Nephron (organoid): ENCODE measurements around the gene ASH1L.
A peak's percentile ranks its signal among the peaks of the same experiment; 100 is the strongest.
"Not testable (repeated sequence)": the region's sequence is repeated elsewhere in the genome, so short reads cannot be mapped to it uniquely, and the experiment has no call there.

Experiments used
- H3K27ac Mint-ChIP-seq, 3 experiments: 2 replicates each; pipeline ENCODE4 v1.8.0; 2020; ENCODE audit warnings: mixed read lengths in 3 of 3, mild to moderate bottlenecking in 2 of 3, moderate library complexity in 1 of 3
- H3K27me3 Mint-ChIP-seq: 2 replicates; pipeline ENCODE4 v1.8.0; 2021; ENCODE audit warnings: low read depth, mild to moderate bottlenecking, moderate library complexity, mixed read lengths
- H3K36me3 Mint-ChIP-seq: 2 replicates; pipeline ENCODE4 v1.8.0; 2020; ENCODE audit warnings: low read depth, mixed read lengths
- H3K4me1 Mint-ChIP-seq: 2 replicates; pipeline ENCODE4 v1.8.0; 2020; ENCODE audit warnings: mixed read lengths
- H3K4me3 Mint-ChIP-seq, 3 experiments: 2 replicates each; pipeline ENCODE4 v1.8.0; 2020; ENCODE audit warnings: mild to moderate bottlenecking in 3 of 3, mixed read lengths in 3 of 3, moderate library complexity in 2 of 3
- H3K9me3 Mint-ChIP-seq: 2 replicates; pipeline ENCODE4 v1.8.0; 2020; ENCODE audit warnings: mixed read lengths
- CTCF ChIP-seq, 3 experiments: fragments of 200-600 bp; sonication (generic); IDR thresholded peaks; one replicate each; pipeline ENCODE4 v1.5.0; 2021; ENCODE audit warnings: antibody characterized with exemption in 3 of 3; ENCODE audit not compliant: unreplicated experiment in 3 of 3

The ASH1L gene

GRCh38 chr1:155562581-155563376 is at the start of gene ASH1L:
TSS of gene ASH1L (minus strand) at chr1:155562803. CDS start at chr1:155521519, 41,284 bp downstream.
- TF ChIP-seq CTCF (IDR thresholded peaks at IDR 0.05; ENCODE audit: unreplicated experiment in 3 of 3) = no peak
- Mint-ChIP-seq H3K36me3 (peaks cover 2% of the 10 kb centered on the region), H3K27me3 (no peaks in the 10 kb centered on the region), H3K9me3 (no peaks in the 10 kb centered on the region), H3K4me3 (peak within 1 kb of the TSS; percentile 98 to 100 (median 100)), H3K4me1 (peaks cover 28% of the 10 kb centered on the region), H3K27ac (peak within 1 kb of the TSS; percentile 95 to 99 (median 98))

- H3K36me3 Mint-ChIP-seq = peaks cover 13% of the 10 kb centered on the region
- H3K4me3 Mint-ChIP-seq = peak overlapping the region; percentile 94 to 97 (median 94)
- not testable (repeated sequence) for H3K27me3 Mint-ChIP-seq, H3K27ac Mint-ChIP-seq, H3K4me1 Mint-ChIP-seq, H3K9me3 Mint-ChIP-seq
Observed at GRCh38 chr1:155610257-155610647, 47.6 kb upstream of the ASH1L start.

- Mint-ChIP-seq H3K4me1 (no peaks in the 10 kb centered on the region), H3K9me3 (no peaks in the 10 kb centered on the region), H3K27ac (peak within 1 kb of the TSS; percentile 66 to 88 (median 88))
Observed at GRCh38 chr1:155609515-155610256, 47.1 kb upstream of the ASH1L start, which contains the start of gene MSTO1. TSS of gene MSTO1 (plus strand) at chr1:155610218. CDS start at chr1:155610249, 31 bp downstream.

GRCh38 chr1:155608888-155609225 is 46.3 kb upstream of the ASH1L start:
- no peak for TF ChIP-seq CTCF (IDR thresholded peaks at IDR 0.05; ENCODE audit: unreplicated experiment in 3 of 3)
- peak overlapping the region; percentile 32 to 62 (median 56) for H3K4me3 Mint-ChIP-seq
- H3K36me3 Mint-ChIP-seq = peaks cover 8% of the 10 kb centered on the region
- no peaks in the 10 kb centered on the region for H3K27me3 Mint-ChIP-seq
- no peak overlapping the region for H3K27ac Mint-ChIP-seq
- no peaks in the 10 kb centered on the region for H3K4me1 Mint-ChIP-seq
- H3K9me3 Mint-ChIP-seq = no peaks in the 10 kb centered on the region

More at GRCh38 chr1:155609515-155610256, 47.1 kb upstream of the ASH1L start, which contains the start of gene MSTO1:
- no peaks in the 10 kb centered on the region for H3K27me3 Mint-ChIP-seq
- peaks cover 10% of the 10 kb centered on the region for H3K36me3 Mint-ChIP-seq
- no peak for TF ChIP-seq CTCF (IDR thresholded peaks at IDR 0.05; ENCODE audit: unreplicated experiment in 3 of 3)
- peak within 1 kb of the TSS; percentile 94 to 97 (median 94) for H3K4me3 Mint-ChIP-seq

GRCh38 chr1:155607708-155608107 is 45.1 kb upstream of the ASH1L start:
- H3K9me3 Mint-ChIP-seq = no peaks in the 10 kb centered on the region
- no peak overlapping the region for H3K27ac Mint-ChIP-seq
- no peak for TF ChIP-seq CTCF (IDR thresholded peaks at IDR 0.05; ENCODE audit: unreplicated experiment in 3 of 3)
- H3K27me3 Mint-ChIP-seq = no peaks in the 10 kb centered on the region
- H3K36me3 Mint-ChIP-seq = peaks cover 3% of the 10 kb centered on the region
- no peaks in the 10 kb centered on the region for H3K4me1 Mint-ChIP-seq
- H3K4me3 Mint-ChIP-seq = peak overlapping the region; percentile 47 to 66 (median 56)

GRCh38 chr1:155599828-155600572 is 37.4 kb upstream of the ASH1L start:
- H3K27me3 Mint-ChIP-seq, H3K27ac Mint-ChIP-seq, H3K36me3 Mint-ChIP-seq, H3K9me3 Mint-ChIP-seq: not testable (repeated sequence)
- Mint-ChIP-seq H3K4me1 (peaks cover 17% of the 10 kb centered on the region), H3K4me3 (peak overlapping the region; percentile 9 to 41 (median 15))
